HG02870 (cell line): ENCODE data around the gene KAT2B.
"Not testable (repeated sequence)": the region's sequence is repeated elsewhere in the genome, so short reads cannot be mapped to it uniquely, and the experiment has no call there.

Experiments used
- ATAC-seq: cut with Tn5 transposase; IDR thresholded peaks from one replicate; pipeline ENCODE4 v1.9.1; 2021; ENCODE audit warnings: mild to moderate bottlenecking, moderate library complexity; ENCODE audit not compliant: unreplicated experiment

Gene KAT2B

DNA sequence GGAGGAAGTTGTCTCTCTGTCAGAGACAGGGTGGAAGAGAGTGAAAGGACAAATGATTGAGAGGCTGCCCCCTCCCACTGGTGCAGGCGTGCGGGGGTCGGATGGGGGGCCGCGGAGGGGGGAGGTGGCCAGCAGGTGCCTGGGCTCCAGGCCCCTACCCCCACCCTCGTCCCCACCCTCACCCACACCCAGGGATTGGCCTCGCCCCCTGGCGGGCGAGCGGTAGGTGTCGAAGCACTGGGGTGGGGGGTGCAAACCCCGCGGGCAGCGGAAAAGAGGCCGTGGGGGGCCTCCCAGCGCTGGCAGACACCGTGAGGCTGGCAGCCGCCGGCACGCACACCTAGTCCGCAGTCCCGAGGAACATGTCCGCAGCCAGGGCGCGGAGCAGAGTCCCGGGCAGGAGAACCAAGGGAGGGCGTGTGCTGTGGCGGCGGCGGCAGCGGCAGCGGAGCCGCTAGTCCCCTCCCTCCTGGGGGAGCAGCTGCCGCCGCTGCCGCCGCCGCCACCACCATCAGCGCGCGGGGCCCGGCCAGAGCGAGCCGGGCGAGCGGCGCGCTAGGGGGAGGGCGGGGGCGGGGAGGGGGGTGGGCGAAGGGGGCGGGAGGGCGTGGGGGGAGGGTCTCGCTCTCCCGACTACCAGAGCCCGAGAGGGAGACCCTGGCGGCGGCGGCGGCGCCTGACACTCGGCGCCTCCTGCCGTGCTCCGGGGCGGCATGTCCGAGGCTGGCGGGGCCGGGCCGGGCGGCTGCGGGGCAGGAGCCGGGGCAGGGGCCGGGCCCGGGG lies at the start of gene KAT2B:
Gene KAT2B, plus strand, starts transcription at position 682 of the 783 bp plus-strand sequence. Its CDS starts 32 bp downstream, at position 714.
- peak; percentile 45 for ATAC-seq

DNA sequence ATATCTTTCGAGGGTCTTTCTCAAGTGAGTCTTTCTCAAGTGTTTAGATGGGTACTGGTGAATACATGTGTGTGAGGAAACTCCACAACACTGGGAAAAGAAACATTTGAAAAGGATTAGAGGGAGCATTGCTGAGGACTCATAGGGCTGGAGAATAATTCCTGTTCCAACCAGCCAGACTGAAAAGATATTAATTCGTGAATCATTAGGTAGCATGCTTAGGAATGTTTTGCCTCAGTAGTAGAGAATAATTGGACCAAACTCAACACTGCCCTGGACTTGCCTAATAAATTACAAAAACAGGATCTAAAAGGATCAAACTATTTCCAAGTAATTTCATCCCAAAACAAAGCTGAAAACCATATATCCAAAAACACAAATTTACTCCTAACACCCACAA lies 45.5 kb upstream of the KAT2B start:
- no peak for ATAC-seq

GRCh38 chr3:19997502-19997901 lies 42.7 kb upstream of the KAT2B start:
- no peak for ATAC-seq

DNA sequence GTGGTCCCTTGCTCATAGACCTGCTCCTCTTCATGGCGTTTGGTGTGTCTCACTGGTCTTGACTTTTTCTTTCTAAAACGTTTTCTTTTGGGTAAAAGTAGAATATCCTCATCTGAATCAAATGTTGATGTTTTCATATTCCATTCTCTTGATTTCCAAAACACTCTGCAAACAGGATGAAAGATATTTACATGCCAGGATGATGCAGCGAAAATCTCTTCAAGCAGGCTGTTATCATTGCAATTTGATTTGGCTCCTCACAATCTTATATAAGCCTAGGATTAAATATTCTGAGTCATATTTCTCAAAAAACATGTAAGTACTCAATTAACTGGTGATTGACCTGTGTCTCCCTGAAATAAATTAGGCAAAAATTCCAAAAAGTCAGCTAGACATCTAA lies 38.3 kb upstream of the KAT2B start:
- ATAC-seq: no peak

GRCh38 chr3:20007960-20008359 lies 32.3 kb upstream of the KAT2B start:
- no peak for ATAC-seq

DNA sequence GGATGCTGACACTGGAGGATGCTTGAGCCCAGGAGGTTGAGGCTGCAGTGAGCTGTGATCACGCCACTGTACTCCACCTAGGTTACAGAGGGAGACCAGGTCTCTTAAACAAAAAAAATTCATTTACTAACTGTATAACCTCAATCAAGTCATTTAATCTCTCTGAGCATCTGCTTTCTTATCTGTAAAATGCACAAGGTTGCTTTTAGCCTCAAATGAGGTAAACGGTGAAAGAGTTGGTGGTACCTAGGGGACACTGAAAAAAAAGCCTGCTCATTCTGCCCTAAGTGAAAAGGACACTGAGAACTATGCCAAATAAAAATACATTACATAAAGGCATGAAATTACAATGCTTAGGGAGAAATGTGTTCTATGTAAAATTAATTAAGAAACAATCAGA lies 31.6 kb upstream of the KAT2B start:
- ATAC-seq: no peak

- ATAC-seq: no peak
Measured at GRCh38 chr3:20012164-20012563, 28.1 kb upstream of the KAT2B start, which contains the start of gene PP2D1. Gene PP2D1 (minus strand): TSS chr3:20012264. CDS start chr3:20012072, 192 bp downstream.

DNA sequence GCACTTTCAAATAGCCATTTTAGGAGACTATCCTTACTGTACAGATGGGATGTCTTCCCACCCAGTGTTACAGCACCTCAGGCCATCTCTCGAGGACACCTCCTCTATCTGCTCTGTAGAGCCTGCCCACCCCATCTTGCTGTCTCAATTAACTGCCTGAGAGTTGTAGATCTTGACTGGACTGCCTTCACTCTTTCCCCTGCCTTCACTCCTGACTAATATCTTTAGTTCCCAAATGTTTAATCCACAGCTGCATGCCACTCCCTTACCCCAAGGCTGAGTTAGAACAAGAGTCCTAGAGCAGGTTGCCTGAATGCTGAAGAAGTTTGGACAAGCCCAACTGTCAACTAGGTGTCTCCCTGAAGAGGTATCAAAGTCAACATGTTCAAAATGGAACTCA lies 26.9 kb upstream of the KAT2B start:
- ATAC-seq: no peak

DNA sequence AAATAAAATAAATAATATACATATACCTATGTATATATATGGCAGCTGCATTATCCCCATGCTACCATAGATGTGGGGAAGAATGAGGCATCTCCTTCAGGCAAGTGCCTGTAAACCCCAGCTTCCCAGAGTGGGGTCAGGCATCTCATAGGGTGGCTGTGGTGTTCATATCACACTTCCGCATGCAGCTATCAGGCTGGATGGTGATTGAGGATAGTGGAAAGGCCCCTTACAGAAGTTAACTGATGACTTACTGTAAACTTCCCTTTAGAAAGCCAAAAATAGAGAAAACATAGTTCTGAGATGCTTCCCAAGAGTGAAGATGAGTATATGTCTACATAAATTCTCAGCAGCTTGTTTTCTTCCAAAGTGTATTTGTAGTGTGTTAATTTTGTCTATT lies 24.7 kb upstream of the KAT2B start:
- no peak for ATAC-seq

DNA sequence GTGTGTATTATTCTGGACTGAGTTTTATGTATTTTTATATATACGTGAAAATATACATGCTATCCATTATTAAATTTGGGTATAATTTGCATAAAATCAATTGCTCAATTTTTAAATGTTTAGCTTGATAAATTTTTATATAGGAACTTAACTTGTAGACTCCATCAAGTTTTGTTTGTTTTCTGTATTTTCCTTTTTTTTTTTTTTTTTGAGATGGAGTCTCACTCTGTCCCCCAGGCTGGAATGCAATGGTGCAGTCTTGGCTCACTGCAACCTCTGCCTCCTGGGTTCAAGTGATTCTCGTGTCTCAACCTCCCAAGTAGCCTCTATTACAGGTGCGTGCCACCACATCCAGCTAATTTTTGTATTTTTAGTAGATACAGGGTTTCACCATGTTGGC lies 24.2 kb upstream of the KAT2B start:
- not testable (repeated sequence) for ATAC-seq

GRCh38 chr3:20022954-20023622 lies 17.2 kb upstream of the KAT2B start:
- ATAC-seq: no peak

DNA sequence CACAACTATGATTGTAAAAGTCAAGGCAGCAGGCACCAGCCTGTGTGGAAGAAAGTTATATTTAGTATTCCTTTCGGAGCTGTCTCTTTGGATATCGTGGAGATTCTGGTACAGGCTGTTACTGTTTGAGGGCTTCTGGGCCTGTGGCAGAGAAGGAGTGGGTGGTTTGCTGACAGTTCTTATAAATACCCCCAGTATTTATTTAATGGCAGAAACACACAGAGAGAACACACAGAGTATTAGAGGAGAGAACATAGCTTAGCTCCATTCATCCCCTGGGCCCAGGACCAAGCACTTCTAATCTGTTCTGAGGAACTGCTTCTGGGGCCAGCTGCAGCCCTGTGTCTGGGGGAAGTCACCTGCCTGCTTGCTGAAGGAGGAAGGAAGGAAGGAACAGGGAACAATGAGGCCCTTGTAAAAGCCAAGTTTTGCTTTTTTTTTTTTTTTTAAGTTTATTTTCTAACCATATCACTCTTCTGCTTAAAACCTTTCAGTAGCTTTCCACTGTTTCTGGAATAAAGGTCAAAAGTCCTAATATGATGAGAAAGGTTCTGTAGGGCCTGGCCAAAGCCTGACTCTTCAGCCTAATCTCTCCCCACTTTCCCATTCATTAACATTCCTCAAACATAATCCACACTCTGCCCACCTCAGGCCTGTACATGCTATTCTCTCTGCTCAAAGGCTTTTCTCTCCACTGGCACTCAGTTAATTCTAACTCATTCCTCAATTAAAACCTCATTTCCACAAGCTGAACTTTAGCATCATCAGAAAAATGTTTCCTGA lies 16.4 kb upstream of the KAT2B start:
- no peak for ATAC-seq

- no peak for ATAC-seq
Measured at GRCh38 chr3:20027136-20027535, 13.1 kb upstream of the KAT2B start.

DNA sequence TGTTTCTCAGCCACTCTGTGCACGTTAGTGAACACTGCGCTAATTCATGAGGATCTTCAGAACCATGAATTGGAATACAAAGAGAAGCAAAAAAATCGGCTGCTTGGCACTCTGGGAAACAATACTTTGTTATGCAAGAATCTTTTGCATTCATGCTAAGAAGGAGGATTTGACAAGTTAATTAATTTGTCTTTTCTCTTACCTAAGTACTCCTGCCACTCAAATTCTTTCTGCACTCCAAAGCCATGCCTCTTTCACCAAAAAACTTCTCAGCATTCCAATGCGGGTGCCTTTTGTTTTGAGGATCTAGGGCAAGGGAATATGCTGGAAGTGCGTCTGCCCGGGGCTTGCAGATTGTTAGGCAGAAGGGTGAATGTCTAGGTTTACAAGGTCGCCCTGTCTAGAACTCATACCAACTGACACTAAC lies 11.3 kb upstream of the KAT2B start:
- ATAC-seq: no peak

DNA sequence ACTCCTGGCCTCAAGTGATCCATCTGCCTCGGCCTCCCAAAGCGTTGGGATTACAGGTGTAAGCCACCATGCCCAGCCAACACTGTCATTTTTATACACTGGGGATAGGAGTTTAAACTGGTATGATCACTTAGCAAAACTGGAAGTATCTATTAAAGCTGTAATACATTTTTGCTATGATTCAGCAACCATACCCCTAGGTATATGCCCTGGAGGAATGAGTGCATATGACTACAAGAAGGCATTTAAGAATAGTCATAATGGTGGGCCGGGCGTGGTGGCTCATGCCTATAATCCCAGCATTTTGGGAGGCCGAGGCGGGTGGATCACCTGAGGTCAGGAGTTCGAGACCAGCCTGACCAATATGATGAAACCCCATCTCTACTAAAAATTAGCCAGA lies 8.3 kb upstream of the KAT2B start:
- ATAC-seq: not testable (repeated sequence)

DNA sequence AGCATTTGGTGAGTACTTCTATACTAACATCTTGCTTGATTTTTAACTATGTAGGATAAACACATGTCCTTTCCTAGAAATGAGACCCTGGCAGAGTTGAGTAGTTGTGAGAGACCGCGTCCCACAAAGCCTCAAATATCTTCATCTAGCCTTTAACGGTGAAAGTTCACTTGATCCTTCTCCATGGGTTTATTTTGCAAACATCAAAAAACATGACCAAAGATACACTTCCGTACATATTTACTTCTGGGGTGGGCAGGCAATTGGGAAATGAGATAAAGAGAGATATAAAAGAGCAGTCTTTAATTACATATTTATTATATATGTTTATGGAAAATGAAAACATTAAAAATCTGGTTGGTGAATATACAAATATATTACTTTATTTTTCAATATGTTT lies 5.2 kb upstream of the KAT2B start:
- no peak for ATAC-seq

DNA sequence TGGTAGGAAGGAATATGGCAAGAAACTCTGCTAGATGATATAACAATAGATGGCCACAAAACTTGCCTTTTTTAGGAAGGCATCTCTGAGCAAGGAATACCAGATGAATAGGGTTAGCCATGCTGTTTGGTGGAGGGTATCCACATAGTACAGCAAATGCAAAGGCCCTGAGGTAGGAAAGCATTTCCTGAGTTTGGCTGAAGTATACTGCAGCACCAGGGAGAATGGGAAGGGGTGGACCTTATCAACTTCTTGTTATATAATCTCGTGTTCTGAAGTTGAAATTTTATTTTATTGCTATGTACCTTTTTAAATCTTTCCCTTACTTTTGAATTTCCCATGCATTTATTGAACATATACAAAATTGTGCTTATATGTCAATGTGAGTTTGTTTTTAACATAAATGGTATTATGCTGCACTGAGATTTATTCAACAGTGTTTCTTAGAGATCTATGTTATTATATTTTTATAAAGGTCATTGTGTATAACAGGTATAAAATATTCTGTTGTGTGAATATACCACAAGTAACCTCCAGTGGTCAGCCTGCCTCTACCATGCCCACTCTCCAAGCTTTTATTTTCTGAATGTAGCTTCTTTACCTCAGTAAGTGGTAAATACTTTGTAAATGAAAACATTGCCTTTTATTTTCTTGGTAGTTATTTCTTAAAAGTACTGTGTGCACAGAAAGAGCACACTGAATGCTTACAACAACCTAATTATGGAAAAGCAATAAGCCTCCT lies 2.8 kb upstream of the KAT2B start:
- ATAC-seq: no peak

DNA sequence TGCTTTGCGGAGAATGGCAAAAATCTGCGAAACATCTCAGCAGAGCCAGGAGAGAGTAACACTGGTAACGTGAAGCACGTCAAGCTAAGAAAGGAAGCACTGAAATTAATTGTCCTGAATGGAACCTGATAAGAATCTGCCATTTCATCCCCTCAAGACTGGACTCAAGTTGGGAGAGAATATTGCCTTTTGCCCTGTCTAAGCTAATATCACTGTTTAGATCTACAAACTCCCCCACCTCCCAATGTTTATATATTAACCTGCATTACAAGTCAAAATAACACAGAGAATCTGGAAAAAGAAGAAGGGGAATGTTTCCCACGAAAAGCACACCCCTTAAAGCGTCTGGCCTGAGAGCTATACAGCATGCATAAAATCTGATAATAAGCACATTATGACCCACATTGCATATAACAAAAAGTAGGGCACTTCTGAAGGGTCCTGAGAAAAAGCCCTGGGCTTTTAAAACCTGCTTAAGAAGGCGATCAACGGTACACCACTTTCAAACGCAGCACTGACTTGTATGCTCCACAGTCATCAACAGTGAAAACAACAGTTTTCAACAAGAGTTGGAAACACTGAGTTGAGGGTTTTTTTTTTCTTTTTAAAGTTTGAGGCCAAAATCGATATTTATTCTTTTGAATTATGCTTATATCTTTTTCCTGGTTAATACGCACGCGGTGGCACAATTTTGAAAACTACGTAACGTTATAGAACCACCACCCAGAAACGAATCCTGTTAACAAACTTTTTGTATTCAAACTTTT lies 1.4 kb upstream of the KAT2B start:
- ATAC-seq: no peak

DNA sequence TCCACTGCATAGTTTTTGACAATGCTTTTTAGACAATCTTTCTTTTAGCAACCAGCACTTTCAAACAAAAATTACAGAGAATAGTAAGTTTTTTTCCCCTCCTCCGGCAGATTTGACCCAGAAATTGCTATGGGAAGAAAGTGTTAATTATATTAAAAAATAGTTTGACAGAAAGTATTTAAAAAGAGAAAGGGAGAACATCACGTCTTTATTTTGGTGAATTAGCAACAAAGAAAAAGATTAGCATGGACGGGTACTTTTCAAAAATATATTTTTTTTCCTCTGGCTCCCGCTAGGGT lies 831 bp upstream of the KAT2B start:
- no peak for ATAC-seq

- ATAC-seq: peak; percentile 44
Measured at GRCh38 chr3:20040548-20041196, 426 bp downstream of the KAT2B start.
